Omental fat pad (tissue), 4 donors: ENCODE data around the gene MAF. TPM values are rescaled to one million over a fixed set of nuclear protein-coding genes. Genes with fewer than 3 reads are reported as not detected.

Experiments
- ATAC-seq: fragments of 150-250 bp; one replicate; pipeline ENCODE4 v1.9.1; 2016; ENCODE audit warnings: mild to moderate bottlenecking, moderate library complexity; ENCODE audit not compliant: low FRiP score
- DNase-seq: peaks from one replicate; pipeline ENCODE4 v3.0.0-alpha.2; 2019; ENCODE audit warnings: low spot score
- total RNA-seq, 4 donors: library from RNA; depleted of rRNA; stranded (reverse); fragments of >200 nt; gene quantifications; one replicate each; pipeline ENCODE4 v1.1.0, GENCODE V29; 2016
- TF ChIP-seq, protein P1 (sequence below), 3 donors: fragments of 450-650 bp; IDR thresholded peaks; one replicate each; pipeline ENCODE4 v1.5.1; 2016 to 2017; ENCODE audit warnings: antibody characterized with exemption in 3 of 3, mild to moderate bottlenecking in 3 of 3, moderate library complexity in 2 of 3

The MAF gene
- total RNA-seq, 4 donors from 2014 or later, result 49.8 to 83.6 (median 67.8) TPM

- DNase-seq (no peak), ATAC-seq (no peak)
- TF ChIP-seq, protein P1, sequence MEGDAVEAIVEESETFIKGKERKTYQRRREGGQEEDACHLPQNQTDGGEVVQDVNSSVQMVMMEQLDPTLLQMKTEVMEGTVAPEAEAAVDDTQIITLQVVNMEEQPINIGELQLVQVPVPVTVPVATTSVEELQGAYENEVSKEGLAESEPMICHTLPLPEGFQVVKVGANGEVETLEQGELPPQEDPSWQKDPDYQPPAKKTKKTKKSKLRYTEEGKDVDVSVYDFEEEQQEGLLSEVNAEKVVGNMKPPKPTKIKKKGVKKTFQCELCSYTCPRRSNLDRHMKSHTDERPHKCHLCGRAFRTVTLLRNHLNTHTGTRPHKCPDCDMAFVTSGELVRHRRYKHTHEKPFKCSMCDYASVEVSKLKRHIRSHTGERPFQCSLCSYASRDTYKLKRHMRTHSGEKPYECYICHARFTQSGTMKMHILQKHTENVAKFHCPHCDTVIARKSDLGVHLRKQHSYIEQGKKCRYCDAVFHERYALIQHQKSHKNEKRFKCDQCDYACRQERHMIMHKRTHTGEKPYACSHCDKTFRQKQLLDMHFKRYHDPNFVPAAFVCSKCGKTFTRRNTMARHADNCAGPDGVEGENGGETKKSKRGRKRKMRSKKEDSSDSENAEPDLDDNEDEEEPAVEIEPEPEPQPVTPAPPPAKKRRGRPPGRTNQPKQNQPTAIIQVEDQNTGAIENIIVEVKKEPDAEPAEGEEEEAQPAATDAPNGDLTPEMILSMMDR (IDR thresholded peaks at IDR 0.05), result no peak
Observed at GRCh38 chr16:79628988-79629387, 28.5 kb upstream of the MAF start.

DNA sequence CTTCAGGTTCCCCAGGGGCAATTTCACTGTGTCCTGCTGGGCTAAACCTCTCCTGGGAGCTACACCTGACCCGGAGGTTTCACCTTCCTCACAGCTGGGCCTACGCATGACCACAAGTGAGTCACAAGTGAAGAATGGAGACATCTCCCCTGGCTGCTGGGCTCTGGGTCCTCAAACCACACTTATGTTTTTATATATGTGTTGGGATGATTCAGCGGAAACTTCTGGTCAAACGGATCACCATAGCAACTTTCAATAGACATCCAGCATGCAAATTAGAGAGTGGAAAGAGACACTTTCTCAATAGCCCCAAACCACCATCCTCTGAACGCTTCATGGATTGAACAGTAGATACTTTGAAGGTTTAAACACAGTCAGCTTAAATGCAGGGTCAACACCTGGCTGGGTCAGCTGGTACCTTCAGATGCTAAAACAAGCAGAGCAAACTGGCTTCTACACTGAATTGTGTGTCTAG, 28.0 kb upstream of the MAF start:
- ATAC-seq, result no peak
- TF ChIP-seq, protein P1 (IDR thresholded peaks at IDR 0.05), result no peak
- DNase-seq, result no peak

- ATAC-seq (no peak), DNase-seq (no peak)
- TF ChIP-seq, protein P1 (IDR thresholded peaks at IDR 0.05), result no peak
Observed at GRCh38 chr16:79627092-79627491, 26.6 kb upstream of the MAF start.

DNA sequence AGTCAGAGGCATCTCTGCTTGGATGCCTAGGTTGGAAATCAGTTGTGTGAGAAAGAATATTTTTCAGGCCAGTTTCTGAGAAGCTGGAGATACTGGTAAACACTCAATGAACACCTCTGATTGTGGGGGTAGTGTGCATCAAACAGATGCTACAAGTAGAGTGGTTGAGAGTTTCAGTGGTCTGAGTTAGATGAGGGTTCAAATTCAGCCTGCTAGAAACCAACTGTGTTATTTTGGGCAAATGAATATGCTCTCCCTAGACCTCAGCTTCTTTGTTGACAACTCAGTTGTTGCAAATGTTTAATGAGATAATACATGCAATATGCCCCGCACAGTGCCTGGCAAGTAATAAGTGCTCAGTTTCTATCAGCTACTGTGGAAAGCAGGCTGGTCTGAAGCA, 25.2 kb upstream of the MAF start:
- ATAC-seq, result no peak
- DNase-seq, result no peak
- TF ChIP-seq, protein P1 (IDR thresholded peaks at IDR 0.05), result no peak

- no peak for DNase-seq
- TF ChIP-seq, protein P1 (IDR thresholded peaks at IDR 0.05), result no peak
- ATAC-seq, result no peak
Observed at GRCh38 chr16:79623824-79624223, 23.3 kb upstream of the MAF start.

DNA sequence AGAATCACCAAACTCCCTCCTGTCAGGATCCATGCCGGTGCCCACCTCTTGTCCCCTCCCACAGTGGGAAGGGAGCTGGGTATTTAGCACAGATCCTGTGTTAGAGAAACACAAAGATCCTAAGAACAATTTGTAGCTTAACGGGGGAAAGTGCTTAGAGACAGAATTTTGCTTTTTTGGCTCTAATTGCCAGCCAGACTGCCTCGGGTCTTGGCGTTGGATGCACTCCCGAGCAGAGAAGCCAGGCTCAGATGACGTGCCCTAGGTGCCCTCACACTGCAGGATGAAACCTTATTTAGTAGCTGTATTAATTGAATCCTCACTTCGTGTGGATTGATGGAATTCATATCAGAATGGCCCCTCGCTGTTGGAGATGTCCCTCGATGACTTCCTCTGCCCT, 22.5 kb upstream of the MAF start:
- no peak for DNase-seq
- no peak for ATAC-seq
- TF ChIP-seq, protein P1 (IDR thresholded peaks at IDR 0.05), result no peak

- no peak for ATAC-seq
Observed at GRCh38 chr16:79621027-79621426, 20.5 kb upstream of the MAF start.

More at GRCh38 chr16:79621027-79621426, 20.5 kb upstream of the MAF start:
- DNase-seq, result no peak
- TF ChIP-seq, protein P1 (IDR thresholded peaks at IDR 0.05), result no peak
